ENCODE measurements around the gene LRRC4C.

- TF ChIP-seq, protein P1, sequence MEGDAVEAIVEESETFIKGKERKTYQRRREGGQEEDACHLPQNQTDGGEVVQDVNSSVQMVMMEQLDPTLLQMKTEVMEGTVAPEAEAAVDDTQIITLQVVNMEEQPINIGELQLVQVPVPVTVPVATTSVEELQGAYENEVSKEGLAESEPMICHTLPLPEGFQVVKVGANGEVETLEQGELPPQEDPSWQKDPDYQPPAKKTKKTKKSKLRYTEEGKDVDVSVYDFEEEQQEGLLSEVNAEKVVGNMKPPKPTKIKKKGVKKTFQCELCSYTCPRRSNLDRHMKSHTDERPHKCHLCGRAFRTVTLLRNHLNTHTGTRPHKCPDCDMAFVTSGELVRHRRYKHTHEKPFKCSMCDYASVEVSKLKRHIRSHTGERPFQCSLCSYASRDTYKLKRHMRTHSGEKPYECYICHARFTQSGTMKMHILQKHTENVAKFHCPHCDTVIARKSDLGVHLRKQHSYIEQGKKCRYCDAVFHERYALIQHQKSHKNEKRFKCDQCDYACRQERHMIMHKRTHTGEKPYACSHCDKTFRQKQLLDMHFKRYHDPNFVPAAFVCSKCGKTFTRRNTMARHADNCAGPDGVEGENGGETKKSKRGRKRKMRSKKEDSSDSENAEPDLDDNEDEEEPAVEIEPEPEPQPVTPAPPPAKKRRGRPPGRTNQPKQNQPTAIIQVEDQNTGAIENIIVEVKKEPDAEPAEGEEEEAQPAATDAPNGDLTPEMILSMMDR (IDR thresholded peaks at IDR 0.05) = no peak
- TF ChIP-seq POLR2A (IDR thresholded peaks at IDR 0.05) = no peak
Observed at GRCh38 chr11:41081756-41082285, 377.6 kb downstream of the LRRC4C start.

Measured in heart left ventricle (tissue), 13 donors.